Fibroblast of skin of right biceps (primary cell): Measurements from ENCODE around the gene CCDC180.
"Not testable (repeated sequence)": the region's sequence is repeated elsewhere in the genome, so short reads cannot be mapped to it uniquely, and the experiment has no call there.

Experiments
- DNase-seq: peaks from one replicate; pipeline ENCODE4 v3.0.0-alpha.2; 2013

The CCDC180 gene

DNA sequence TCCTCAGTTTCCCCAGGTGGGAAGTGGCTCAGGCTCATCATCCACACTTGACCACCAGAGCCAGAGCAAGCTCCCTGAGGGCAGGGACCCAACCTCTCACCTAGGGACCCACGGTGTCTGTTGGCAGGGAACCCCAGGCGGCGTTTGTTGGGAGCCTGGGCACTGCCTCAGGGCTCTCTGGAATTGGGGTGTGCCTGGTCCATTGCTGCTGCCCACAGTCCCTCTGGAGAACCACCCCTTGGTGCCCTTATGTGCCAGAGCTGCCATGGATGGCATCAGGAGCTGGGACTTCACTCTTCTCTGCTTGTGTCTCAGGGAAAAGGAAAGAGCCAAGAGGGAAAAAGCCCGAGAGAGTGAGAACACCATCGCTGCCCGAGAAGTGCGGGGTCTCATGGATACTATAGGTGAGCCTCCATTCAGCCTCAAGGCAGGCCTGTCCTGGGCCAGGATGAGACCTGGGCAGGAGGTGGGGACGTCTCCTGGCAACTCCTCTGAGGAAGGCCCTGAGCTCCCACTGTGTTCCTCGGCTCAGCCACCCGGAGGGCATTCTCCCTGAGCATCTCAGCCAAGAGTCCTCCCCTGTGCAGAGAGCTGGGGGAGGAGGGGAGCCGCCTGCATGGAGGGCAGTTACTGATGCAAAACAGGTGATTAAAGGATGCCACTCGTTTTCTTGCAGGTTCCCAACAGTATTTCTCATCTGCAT lies 4.5 kb downstream of the CCDC180 start:
- DNase-seq = no peak

DNA sequence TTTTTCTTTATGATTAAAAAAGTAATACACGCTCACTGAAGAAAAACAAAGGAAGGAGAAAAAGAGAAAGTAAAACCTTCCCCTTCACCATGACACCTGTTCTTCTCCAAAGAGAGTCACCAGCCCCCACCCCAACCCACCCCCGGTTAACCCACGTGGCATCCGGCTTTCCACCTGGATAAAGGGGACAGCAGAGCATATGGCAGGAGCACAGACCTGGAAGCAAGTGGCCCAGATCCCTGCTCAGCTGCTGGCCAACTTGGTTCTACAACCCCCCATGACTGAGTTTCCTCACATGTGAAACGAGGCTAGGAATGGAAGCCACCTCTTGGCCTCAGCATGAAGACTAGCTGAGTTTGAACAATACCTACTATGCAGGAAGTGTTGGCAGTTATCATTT lies 5.1 kb downstream of the CCDC180 start:
- DNase-seq = no peak

DNA sequence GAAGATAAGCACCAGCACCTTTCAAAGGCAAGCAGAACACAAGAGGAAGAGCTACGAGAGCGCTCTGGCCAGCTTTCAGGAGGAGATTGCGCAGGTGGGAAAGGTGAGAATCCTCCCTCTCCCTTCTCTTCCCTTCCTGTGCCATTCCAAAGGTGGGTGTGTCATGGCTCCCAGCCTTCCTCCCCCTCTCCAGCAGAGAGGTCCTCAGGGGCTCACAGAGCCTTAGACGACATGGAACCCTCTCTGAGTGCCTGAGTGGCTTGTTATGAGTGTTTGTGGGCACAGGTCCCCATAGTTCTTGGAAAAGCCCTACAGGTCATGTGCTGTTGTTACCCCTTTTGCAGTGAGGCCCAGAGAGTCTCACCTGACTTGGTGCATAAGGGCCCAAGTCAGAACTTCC lies 5.8 kb downstream of the CCDC180 start:
- no peak for DNase-seq

DNA sequence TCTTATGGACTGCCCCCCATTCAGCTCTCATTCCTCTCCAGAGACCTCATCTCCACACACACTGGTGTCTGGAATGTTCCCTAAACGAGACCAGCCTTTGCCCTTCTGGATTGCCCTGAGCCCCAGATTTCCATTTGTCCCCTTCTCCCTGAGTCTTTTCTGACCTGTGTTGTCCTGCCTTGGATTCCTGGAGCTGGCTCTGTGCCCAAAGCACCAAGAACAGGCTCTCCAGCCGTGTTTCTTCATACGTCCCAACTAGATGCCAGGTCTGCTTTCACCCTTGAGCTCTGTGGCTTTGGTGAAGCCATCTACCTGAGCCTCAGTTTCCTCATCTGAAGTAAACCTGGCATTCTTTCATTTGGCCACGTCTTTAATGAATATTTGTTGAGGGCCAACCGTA lies 6.3 kb downstream of the CCDC180 start:
- DNase-seq = no peak

DNA sequence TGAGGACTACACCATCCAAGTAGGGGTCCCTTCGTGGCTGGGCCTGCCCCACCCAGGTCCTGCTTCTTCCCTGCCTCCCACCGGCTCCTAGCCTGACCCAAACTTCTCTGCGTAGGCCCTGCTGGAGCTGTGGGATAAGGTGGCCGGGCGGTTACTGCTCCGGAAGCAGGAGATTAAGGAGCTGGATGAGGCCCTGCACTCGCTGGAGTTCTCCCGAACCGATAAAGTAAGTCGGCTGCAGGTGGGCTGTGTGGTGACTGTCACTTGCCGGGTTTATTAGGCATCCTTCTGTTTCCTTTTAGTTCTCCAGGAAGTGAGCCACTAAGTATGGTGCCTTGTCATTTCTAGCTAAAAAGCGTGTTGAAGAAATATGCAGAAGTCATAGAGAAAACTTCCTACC lies 7.0 kb downstream of the CCDC180 start:
- DNase-seq = no peak

DNA sequence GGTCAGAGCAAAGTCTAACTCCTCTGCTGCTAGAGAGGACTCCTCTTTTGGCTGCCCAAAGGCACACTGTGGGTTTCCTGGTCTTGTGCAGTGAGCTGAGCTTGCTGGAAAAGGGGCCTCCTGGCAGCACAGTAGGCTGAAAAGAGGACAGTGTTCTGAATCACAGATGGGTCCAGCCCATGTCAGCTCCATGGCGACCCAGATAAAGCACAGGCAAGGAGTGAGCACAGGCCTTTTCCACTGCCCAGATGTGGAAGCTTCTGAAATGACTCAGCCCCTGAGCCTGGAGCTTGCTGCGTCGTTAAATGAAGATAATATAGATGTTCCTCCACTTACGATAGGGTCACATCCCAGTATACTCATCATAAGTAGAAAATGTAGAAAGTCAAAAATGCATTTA lies 8.1 kb downstream of the CCDC180 start:
- DNase-seq = peak; percentile 2

DNA sequence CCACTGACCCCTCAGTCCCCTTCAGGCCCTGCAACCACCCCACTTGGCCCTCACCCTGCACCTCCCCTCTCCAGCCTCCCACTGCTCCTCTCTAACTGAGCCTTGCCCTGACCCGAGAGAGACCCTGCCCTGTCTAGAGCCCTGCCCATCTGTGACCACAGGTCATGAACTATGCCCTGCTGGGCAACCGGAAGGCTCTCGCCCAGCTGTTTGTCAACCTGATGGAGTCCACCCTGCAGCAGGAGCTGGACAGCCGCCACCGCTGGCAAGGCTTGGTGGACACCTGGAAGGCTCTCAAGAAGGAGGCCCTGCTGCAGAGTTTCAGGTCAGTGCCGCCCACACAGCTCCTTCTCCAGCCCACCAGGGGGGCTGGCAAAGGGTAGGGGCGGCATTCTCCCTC lies 9.4 kb downstream of the CCDC180 start:
- DNase-seq = no peak

DNA sequence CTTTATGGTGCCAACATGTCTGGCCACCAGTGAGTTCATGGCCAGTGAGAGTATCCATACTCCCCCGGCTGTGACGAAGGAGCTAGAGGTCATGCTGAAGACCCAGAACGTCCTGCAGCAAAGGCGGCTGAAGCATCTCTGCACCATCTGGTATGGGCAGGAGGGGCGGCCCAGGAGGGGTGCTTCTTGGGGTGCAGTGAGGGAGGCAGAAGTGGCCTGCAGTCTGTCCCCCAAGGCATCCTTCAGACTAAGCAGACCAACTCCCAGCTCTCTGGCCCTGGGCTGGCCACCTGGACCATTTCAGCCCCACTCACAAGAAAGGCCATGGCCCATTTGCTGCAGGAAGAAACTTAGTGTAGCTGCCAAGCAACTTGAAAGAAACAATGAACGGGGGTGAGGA lies 11.0 kb downstream of the CCDC180 start:
- DNase-seq = no peak

DNA sequence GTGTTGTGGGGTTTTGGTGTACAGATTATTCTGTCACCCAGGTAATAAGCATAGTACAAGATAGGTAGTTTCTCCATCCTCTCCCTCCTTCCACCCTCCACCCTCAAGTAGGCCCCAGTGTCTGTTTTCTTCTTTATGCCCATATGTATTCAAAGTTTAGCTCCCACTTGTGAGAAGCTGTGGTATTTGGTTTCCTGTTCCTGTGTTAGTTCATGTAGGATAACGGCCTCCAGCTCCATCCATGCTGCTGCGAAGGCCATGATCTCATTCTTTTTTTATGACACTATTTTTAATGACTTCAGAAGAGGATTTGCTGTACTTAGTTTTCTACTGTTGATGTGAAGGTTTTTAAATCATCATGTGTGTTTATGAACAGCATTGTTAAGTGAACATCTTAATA lies 11.9 kb downstream of the CCDC180 start:
- no peak for DNase-seq

DNA sequence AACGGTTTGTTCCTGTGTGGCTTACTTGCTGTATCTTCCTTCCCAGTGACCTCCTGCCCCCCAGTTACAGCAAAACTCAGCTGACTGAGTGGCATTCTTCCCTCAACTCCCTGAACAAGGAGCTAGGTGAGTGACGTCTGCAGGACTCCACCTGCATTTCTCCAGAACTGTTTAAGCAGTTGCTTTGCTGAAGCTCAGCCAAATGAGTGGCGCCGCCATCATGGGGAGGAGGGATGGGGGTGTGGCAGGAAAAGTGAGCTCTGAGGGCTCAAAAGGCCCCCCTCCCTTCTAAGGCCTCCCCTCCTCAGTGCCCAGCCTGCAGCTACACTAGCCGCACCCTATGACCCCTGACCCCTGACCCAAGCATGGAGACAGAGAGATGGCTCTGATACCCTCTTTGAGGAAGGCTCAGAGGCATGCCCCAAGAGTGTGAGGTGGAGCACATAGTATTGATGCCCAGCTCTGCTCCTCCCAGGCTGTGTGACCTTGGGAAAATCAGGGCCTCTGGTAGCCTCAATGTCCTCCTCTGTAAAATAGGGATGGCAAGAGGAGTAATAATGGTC lies 12.7 kb downstream of the CCDC180 start:
- DNase-seq = no peak

DNA sequence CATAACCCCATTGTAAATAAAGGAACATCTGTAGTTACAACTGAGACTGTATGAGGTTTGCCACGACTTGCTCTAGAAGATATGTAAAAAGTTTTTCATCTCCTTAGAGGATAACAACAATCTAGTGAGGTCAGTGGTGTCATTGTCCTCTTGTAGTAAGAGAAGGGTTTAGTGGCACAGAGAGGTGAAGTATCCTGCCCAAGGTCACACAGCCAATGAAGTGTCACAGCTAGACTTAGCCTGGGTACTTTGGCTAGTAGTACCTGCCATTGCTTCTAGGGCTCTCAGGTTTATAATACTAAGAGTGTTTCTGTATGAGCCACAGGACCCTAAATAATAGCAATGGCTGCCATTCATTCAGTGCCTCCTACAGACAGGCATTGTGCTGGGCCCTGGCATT lies 13.8 kb downstream of the CCDC180 start:
- no peak for DNase-seq

DNA sequence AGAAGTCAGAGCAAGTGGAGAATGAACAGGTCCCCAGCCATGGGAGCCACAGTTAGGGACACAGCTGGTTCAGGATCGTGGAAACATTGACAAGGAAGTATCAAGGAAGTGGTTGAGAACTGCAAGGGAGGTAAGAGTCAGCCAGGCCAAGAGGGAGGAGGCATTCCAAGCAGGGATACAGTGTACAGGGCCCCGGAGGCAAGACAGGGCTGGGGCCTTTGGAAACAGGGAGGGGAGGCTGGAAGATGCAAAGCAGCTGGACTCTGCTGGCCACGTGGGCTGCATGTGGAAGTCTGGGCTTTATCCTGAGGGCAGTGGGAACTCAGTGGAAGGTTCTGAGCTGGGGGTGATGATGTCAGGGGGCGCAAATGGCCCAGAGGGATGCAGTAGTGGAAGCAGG lies 14.2 kb downstream of the CCDC180 start:
- DNase-seq = no peak

DNA sequence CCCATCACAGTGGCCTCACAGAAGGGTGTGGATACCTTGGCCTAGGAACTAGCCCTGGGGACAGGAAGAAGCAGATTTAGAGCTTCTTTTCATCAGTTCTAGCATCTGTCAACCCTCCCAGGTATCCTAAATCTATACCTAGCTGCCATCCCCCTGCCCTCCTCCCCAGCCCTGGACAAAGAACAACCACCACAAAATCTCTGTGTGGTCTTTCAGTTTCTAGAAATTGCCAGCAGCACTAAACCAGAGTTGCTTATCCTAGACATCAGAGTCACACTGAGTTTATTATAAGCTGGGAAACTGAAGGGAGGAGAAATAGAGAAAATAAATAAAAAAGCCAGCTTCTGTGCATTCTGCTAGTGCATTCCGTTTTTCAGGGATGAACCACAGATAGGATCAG lies 14.6 kb downstream of the CCDC180 start:
- DNase-seq = no peak

DNA sequence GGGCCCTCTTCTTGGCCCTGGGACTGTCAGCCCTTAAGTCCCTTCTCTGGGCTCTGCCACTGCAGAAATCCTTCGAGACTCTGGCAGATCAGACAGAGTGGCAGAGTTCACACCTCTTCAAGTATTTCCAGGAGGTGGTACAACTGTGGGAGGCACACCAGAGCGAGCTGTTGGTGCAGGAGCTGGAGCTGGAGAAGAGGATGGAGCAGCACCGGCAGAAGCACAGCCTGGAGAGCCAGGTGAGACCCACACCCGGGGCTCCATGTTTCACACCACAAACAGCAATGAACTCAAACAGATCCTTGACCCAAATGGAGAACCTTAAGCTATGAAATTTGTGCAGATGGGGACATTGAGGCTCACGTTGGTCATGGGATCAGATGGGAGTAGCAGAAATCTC lies 17.5 kb downstream of the CCDC180 start:
- DNase-seq = no peak

DNA sequence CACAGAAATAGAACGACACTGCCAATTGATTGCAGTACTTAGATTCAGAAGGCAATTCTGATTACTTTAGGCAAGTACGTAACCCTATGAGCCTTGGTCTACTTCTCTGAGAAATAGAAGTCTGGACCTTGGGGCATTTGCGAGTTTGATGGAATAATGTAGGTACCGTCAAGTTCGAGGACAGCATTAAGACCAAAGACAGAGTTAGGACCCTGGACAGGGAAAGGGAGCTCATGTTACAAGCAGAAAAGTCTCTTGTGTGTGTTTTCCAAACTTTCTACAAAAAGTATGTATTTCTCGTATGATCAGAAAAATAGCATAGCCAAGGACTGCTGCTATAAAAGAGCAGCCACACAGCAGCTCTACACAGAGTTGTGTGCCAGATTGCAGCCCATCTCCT lies 20.1 kb downstream of the CCDC180 start:
- no peak for DNase-seq

DNA sequence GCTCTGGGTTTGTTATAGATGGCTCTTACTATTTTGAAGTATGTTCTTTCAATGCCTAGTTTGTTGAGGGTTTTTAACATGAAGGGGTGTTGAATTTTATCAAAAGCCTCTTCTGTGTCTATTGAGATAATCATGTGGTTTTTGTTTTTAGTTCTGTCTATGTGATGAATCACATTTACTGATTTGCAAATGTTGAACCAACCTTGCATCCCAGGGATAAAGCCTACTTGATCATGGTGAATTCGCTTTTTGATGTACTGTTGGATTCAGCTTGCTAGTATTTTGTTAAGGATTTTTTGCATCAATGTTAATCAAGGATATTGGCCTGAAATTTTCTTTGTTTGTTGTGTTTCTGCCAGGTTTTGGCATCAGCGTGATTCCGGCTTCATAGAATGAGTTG lies 25.5 kb downstream of the CCDC180 start:
- no peak for DNase-seq

DNA sequence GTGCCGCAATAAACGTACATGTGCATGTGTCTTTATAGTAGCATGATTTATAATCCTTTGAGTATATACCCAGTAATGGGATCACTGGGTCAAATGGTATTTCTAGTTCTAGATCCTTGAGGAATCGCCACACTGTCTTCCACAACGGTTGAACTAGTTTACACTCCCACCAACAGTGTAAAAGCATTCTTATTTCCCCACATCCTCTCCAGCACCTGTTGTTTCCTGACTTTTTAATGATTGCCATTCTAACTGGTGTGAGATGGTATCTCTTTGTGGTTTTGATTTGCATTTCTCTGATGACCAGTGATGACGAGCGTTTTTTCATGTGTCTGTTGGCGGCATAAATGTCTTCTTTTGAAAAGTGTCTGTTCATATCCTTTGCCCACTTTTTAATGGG lies 28.2 kb downstream of the CCDC180 start:
- DNase-seq = not testable (repeated sequence)

DNA sequence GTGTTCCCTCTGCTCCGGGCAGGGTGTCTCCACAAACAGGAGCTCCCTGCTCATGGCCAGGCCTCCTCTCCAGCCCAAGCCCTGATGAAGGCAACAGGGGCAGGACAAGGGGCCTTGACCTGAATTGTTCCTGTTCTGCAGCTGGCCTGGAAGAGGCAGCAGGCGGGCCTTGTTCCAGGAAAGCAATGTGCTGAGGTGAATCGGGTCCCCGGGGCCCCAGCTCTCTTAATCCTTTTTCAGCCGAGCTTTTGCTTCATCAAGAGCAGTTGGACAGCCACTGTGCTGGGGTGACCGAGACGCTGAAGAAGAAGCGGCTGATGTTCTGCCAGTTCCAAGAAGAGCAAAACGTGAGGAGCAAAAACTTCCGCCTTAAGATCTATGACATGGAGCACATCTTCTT lies 41.4 kb downstream of the CCDC180 start:
- DNase-seq = no peak

DNA sequence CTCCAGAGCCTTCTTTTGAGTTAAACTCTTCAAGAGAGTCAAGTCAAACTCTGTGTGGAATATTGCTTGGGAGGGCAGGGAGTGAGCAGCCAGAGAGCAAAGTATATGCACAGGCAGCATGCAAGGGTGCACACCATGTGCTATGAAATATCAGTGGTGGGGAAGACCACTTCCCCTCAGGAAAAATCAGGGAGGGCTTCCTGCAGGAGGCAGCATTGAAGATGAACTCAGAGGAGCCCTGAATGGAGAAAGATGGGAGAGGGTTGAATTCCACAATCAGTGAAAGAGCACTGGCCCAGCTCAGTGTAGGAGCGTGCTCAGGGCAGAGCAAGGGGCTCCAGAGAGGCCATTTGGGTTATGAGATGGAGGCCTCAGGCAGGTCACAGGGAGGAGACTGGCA lies 41.9 kb downstream of the CCDC180 start:
- DNase-seq = no peak

DNA sequence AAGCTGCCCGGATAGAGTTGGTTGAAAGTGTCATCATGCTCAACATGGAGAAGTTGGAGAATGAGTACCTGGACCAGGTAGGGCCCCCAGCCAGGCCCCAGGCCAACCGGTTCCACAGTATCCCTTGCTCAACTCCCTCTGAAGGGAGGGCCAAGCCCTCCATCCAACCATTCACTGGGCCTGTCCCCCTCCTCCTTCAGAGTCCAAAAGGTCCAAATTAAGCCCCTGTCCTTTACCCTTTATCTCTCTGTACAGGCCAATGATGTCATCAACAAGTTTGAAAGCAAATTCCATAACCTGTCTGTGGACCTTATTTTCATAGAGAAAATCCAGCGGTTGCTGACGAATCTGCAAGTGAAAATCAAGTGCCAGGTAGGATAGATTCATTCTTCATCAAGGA lies 47.2 kb downstream of the CCDC180 start:
- DNase-seq = no peak

DNA sequence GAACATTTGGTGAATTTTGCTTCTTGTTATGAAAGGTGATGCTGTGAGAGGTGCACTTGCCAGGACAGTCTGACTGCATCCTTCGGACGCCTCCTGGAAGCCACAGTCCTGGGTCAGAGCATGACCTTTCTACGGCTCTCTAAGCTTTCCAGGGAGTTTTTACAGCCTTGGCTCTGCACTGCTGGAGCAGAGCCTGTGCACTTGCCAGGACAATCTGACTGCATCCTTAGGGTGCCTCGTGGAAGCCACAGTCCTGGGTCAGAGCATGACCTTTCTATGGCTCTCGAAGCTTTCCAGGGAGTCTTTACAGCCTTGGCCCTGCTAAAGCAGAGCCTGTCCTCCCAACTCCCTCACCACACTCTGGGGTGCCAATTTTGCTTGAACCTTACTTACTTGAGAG lies 49.6 kb downstream of the CCDC180 start:
- no peak for DNase-seq
